PC-3 (cell line): Measurements from ENCODE around the gene SMG6. TPM values are rescaled to one million over a fixed set of nuclear protein-coding genes. Genes with fewer than 3 reads are reported as not detected.

Experiments used
- ATAC-seq: fragments of 200-7000 bp; cut with Tn5 transposase; 2 replicates; pipeline ENCODE4 v1.9.1; 2020; ENCODE audit warnings: mild to moderate bottlenecking, moderate library complexity
- BruUV-seq: library from RNA; stranded (reverse); fragments of 400-500 nt; replicated peaks from 2 replicates; lab custom pipeline; 2021; lab: Mats Ljungman, UMichigan
- CTCF ChIA-PET: fragments of 300-600 bp; sonication (Branson Sonifier 250); formaldehyde crosslinking; loops from one replicate; lab custom pipeline; 2022; ENCODE audit warnings: antibody characterized with exemption; lab: Charles Lee
- POLR2A ChIA-PET: fragments of 300-600 bp; sonication (Branson Sonifier 250); formaldehyde crosslinking; loops from one replicate; lab custom pipeline; 2022; ENCODE audit warnings: antibody characterized with exemption; ENCODE audit not compliant: unreplicated experiment; lab: Charles Lee
- DNase-seq: peaks from one replicate; pipeline ENCODE4 v3.0.0-alpha.2; 2015
- H2AFZ ChIP-seq: fragments of 300-600 bp; sonication (generic); 2 replicates; pipeline ENCODE4 v1.6.0; 2016; ENCODE audit warnings: antibody characterized with exemption, low read length
- H3F3A ChIP-seq: fragments of 300-600 bp; sonication (generic); one replicate; pipeline ENCODE4 v1.6.0; 2017; ENCODE audit warnings: antibody characterized with exemption, low read length, control low read depth, mild to moderate bottlenecking; ENCODE audit not compliant: unreplicated experiment
- H3K27ac ChIP-seq: fragments of 300-600 bp; sonication (generic); 2 replicates; pipeline ENCODE4 v1.5.1; 2016; ENCODE audit warnings: mild to moderate bottlenecking, low read length
- H3K27me3 ChIP-seq: fragments of 300-600 bp; sonication (generic); 2 replicates; pipeline ENCODE4 v1.6.1; 2016; ENCODE audit warnings: low read length, mixed read lengths
- H3K36me3 ChIP-seq: fragments of 300-600 bp; sonication (generic); 2 replicates; pipeline ENCODE4 v1.6.1; 2016; ENCODE audit warnings: low read depth, mixed run types, low read length, mixed read lengths
- H3K4me1 ChIP-seq: fragments of 300-600 bp; sonication (generic); 2 replicates; pipeline ENCODE4 v1.5.1; 2016; ENCODE audit warnings: low read length; ENCODE audit not compliant: insufficient read depth
- H3K4me2 ChIP-seq: fragments of 300-600 bp; sonication (generic); 2 replicates; pipeline ENCODE4 v1.6.0; 2016; ENCODE audit warnings: low read length
- H3K4me3 ChIP-seq: fragments of 300-600 bp; sonication (generic); 2 replicates; pipeline ENCODE4 v1.5.1; 2016; ENCODE audit warnings: mild to moderate bottlenecking, low read length, mixed read lengths
- H3K79me2 ChIP-seq: fragments of 300-600 bp; sonication (generic); 2 replicates; pipeline ENCODE4 v1.6.1; 2017; ENCODE audit warnings: low read length, mixed read lengths
- H3K9ac ChIP-seq: fragments of 300-600 bp; sonication (generic); 2 replicates; pipeline ENCODE4 v1.6.0; 2016; ENCODE audit warnings: mild to moderate bottlenecking, low read length
- H3K9me2 ChIP-seq: fragments of 300-600 bp; sonication (generic); replicated peaks from 2 replicates; pipeline ENCODE4 v1.6.1; 2016; ENCODE audit warnings: mixed run types, low read length, mixed read lengths
- H3K9me3 ChIP-seq: fragments of 300-600 bp; sonication (generic); 2 replicates; pipeline ENCODE4 v1.6.1; 2016; ENCODE audit warnings: low read length, mixed read lengths
- H4K20me1 ChIP-seq: fragments of 300-600 bp; sonication (generic); 2 replicates; pipeline ENCODE4 v1.6.1; 2016; ENCODE audit warnings: low read length, mixed read lengths
- CTCF ChIP-seq: fragments of 300-600 bp; sonication (generic); conservative IDR thresholded peaks from 2 replicates; pipeline ENCODE4 v1.5.1; 2017; ENCODE audit warnings: antibody characterized with exemption, low read depth, mild to moderate bottlenecking, low read length
- EZH2 ChIP-seq: fragments of 300-600 bp; sonication (generic); IDR thresholded peaks from one replicate; pipeline ENCODE4 v1.6.1; 2017; ENCODE audit warnings: antibody characterized with exemption, mild to moderate bottlenecking, low read length; ENCODE audit not compliant: unreplicated experiment
- EZH2phosphoT487 ChIP-seq: fragments of 300-600 bp; sonication (generic); IDR thresholded peaks from 2 replicates; pipeline ENCODE4 v1.6.1; 2018; ENCODE audit warnings: mild to moderate bottlenecking, antibody characterized with exemption, low read length, borderline replicate concordance
- intact Hi-C: fragments of 100-400 bp; cut with micrococcal nuclease; formaldehyde crosslinking; loops from 2 replicates; pipeline ENCODE4 v1.9.0; 2023
- total RNA-seq: library from RNA; depleted of rRNA; stranded (reverse); fragments of >200 nt; gene quantifications from 2 replicates; pipeline ENCODE4 v1.2.3, GENCODE V29; 2014

The SMG6 gene
- total RNA-seq, 1 experiment from 2014 or later = 13.4 TPM

GRCh38 chr17:2057760-2058585, 245.6 kb downstream of the SMG6 start:
- Histone ChIP-seq H3K4me1 (peaks cover 7% of the 10 kb centered on the region), H3F3A (no peaks in the 10 kb centered on the region), H3K4me3 (no peak overlapping the region), H2AFZ (no peak overlapping the region), H3K9me2 (no peaks in the 10 kb centered on the region), H3K9ac (no peak overlapping the region), H3K27ac (no peak overlapping the region), H3K36me3 (no peaks in the 10 kb centered on the region), H3K79me2 (no peaks in the 10 kb centered on the region), H3K27me3 (no peaks in the 10 kb centered on the region), H3K9me3 (no peaks in the 10 kb centered on the region), H4K20me1 (no peaks in the 10 kb centered on the region), H3K4me2 (no peak overlapping the region)
- DNase-seq (no peak), ATAC-seq (no peak)
- CTCF ChIA-PET = interaction anchor here (0.6 kb wide), 1 partner anchor 210 kb away, joined by 3 read pairs; no protein-coding TSS in a partner anchor
- TF ChIP-seq EZH2phosphoT487 (no peak), CTCF (no peak), EZH2 (no peak)
- no TSS peak for BruUV-seq
- POLR2A ChIA-PET = no interaction called here
- intact Hi-C loops = no loop called here

DNA sequence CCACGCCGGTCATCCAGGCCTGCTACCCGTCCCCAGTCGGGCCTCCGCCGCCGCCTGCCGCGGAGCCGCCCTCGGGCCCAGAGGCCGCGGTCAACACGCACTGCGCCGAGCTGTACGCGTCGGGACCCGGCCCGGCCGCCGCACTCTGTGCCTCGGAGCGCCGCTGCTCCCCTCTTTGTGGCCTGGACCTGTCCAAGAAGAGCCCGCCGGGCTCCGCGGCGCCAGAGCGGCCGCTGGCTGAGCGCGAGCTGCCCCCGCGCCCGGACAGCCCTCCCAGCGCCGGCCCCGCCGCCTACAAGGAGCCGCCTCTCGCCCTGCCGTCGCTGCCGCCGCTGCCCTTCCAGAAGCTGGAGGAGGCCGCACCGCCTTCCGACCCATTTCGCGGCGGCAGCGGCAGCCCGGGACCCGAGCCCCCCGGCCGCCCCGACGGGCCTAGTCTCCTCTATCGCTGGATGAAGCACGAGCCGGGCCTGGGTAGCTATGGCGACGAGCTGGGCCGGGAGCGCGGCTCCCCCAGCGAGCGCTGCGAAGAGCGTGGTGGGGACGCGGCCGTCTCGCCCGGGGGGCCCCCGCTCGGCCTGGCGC, 246.3 kb downstream of the SMG6 start:
- Histone ChIP-seq H2AFZ (no peak overlapping the region), H3K9ac (no peak overlapping the region), H4K20me1 (no peaks in the 10 kb centered on the region), H3K36me3 (no peaks in the 10 kb centered on the region), H3K4me1 (peaks cover 7% of the 10 kb centered on the region), H3K9me3 (no peaks in the 10 kb centered on the region), H3K4me2 (no peak overlapping the region), H3K27ac (no peak overlapping the region), H3K79me2 (no peaks in the 10 kb centered on the region), H3F3A (no peaks in the 10 kb centered on the region), H3K9me2 (no peaks in the 10 kb centered on the region), H3K4me3 (no peak overlapping the region), H3K27me3 (no peaks in the 10 kb centered on the region)
- no peak for ATAC-seq
- intact Hi-C loops = no loop called here
- ChIA-PET CTCF (no interaction called here), POLR2A (no interaction called here)
- TF ChIP-seq EZH2phosphoT487 (no peak), CTCF (no peak), EZH2 (no peak)
- DNase-seq = no peak
- BruUV-seq = no TSS peak
